Measurements from ENCODE around the gene PIGK. TPM values are rescaled to one million over a fixed set of nuclear protein-coding genes. Genes with fewer than 3 reads are reported as not detected.

PIGK gene
- total RNA-seq, 1 donor from 2014 or later = 10.8 TPM

DNA sequence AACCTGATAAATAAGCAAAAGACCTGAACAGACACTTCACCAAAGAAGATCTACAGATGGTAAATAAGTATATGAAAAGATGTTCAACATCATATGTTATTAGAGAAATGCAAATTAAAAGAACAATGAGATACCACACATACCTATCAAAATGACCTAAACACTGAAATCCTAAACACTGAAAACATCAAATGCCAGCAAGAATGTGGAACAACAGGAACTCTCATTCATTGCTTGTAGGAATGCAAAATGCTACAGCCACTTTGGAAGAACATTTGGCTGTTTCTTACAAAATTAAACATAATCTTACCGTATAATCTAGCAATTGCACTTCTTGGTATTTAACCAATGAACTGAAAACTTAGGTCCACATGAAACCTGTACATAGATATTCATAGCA, 14.9 kb upstream of the PIGK start:
- Mint-ChIP-seq H3K27me3 (peaks cover 9% of the 10 kb centered on the region), H3K27ac (no peak overlapping the region), H3K36me3 (ENCODE audit: low read depth) (no peaks in the 10 kb centered on the region), H3K4me3 (no peak overlapping the region), H3K4me1 (no peaks in the 10 kb centered on the region), H3K9me3 (peaks cover 9% of the 10 kb centered on the region)
- ChIA-PET POLR2A (no interaction called here), CTCF (no interaction called here)
- TF ChIP-seq, protein P1, sequence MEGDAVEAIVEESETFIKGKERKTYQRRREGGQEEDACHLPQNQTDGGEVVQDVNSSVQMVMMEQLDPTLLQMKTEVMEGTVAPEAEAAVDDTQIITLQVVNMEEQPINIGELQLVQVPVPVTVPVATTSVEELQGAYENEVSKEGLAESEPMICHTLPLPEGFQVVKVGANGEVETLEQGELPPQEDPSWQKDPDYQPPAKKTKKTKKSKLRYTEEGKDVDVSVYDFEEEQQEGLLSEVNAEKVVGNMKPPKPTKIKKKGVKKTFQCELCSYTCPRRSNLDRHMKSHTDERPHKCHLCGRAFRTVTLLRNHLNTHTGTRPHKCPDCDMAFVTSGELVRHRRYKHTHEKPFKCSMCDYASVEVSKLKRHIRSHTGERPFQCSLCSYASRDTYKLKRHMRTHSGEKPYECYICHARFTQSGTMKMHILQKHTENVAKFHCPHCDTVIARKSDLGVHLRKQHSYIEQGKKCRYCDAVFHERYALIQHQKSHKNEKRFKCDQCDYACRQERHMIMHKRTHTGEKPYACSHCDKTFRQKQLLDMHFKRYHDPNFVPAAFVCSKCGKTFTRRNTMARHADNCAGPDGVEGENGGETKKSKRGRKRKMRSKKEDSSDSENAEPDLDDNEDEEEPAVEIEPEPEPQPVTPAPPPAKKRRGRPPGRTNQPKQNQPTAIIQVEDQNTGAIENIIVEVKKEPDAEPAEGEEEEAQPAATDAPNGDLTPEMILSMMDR (IDR thresholded peaks at IDR 0.05) = no peak
- DNase-seq = no peak
- intact Hi-C loops (cut with micrococcal nuclease) = no loop called here
- ATAC-seq (ENCODE audit: low read depth) = no peak

DNA sequence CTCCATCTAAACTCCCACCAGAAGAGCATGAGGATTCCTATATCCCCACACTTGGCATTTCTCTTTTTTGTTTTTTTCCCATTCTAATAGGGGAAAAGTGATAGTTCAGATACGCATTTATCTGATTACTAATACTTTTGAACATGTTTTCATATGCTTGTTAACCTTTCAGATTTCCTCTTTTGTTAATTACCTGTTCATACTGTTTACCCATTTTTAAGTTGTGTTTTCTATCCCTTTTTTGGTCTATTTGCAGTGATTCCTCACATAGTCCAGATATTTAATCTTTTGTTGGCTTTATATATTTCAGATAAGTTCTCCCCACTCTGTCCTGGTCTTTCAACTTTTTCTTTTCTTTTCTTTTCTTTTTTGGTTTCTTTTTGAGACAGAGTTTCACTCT, 13.6 kb upstream of the PIGK start:
- ChIA-PET POLR2A (no interaction called here), CTCF (no interaction called here)
- no peak overlapping the region for H3K4me3 Mint-ChIP-seq
- no peaks in the 10 kb centered on the region for H3K36me3 Mint-ChIP-seq (ENCODE audit: low read depth)
- H3K27ac Mint-ChIP-seq = no peak overlapping the region
- DNase-seq (no peak), ATAC-seq (ENCODE audit: low read depth) (no peak)
- peaks cover 7% of the 10 kb centered on the region for H3K27me3 Mint-ChIP-seq
- TF ChIP-seq, protein P1 (IDR thresholded peaks at IDR 0.05) = no peak
- H3K9me3 Mint-ChIP-seq = peaks cover 9% of the 10 kb centered on the region
- intact Hi-C loops (cut with micrococcal nuclease) = no loop called here
- no peaks in the 10 kb centered on the region for H3K4me1 Mint-ChIP-seq

DNA sequence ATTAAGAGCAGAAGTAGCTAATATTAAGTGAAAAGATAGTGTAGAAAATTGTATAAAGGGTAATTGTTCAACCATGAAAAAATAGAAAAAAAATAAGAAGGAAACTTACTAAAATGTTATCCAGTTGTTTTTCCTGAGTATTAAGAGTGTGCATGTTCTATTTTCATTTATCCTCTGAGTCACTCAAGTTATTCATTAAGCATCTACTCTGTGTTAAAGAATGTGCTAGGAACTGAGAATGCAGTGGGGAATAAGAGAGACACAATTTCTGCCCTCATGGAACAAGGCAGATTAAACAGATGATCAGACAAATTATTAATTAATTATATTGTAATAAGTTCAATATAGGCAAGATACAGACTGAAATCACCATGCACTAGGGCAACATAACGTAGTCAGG, 10.8 kb upstream of the PIGK start:
- POLR2A ChIA-PET = no interaction called here
- CTCF ChIA-PET = no interaction called here
- Mint-ChIP-seq H3K27me3 (peaks cover 3% of the 10 kb centered on the region), H3K9me3 (peaks cover 5% of the 10 kb centered on the region), H3K4me1 (no peaks in the 10 kb centered on the region), H3K27ac (no peak overlapping the region), H3K4me3 (no peak overlapping the region), H3K36me3 (ENCODE audit: low read depth) (no peaks in the 10 kb centered on the region)
- TF ChIP-seq, protein P1 (IDR thresholded peaks at IDR 0.05) = no peak
- DNase-seq (no peak), ATAC-seq (ENCODE audit: low read depth) (no peak)
- intact Hi-C loops (cut with micrococcal nuclease) = no loop called here

DNA sequence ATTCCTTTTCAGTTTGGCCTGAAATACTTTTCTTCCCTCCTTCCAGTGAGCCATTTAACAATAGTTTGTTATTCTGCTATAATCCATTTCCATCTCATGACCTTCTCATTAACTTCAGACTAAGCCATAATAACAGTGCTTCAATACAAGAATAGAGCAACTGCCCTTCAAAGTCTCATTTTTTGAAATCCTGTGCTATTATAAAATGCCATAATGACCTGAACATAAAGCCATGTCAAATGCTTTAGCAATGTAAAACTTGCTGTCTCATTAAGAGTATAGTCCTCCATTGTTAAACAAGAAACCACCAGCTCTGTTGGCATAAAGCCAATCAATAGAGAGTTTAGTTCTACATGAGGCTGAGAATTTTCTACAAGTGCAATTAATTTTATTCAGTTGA, 9.6 kb upstream of the PIGK start:
- H3K4me1 Mint-ChIP-seq = no peaks in the 10 kb centered on the region
- intact Hi-C loops (cut with micrococcal nuclease) = no loop called here

DNA sequence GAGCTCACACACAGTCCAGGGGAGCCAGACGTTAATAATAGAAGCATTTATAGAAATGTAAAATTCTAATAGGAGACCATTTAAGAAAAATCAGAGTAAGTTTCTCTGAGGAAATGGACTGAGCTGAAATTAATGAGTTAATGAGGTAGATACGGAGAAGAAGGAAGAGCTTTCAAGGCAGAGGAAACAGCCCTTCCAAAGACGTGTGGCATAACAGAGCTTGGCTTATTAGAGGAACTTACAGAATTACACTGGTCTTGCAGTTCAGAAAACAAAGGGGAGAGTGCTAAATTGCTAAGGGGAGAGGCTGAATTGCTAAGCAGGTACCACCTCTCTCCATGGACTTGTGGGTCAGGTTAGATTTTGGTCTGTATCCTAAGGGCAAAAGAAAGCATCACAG, 8.2 kb upstream of the PIGK start:
- H3K36me3 Mint-ChIP-seq (ENCODE audit: low read depth) = no peaks in the 10 kb centered on the region
- no peak for ATAC-seq (ENCODE audit: low read depth)
- no peaks in the 10 kb centered on the region for H3K9me3 Mint-ChIP-seq
- intact Hi-C loops (cut with micrococcal nuclease) = no loop called here
- TF ChIP-seq, protein P1 (IDR thresholded peaks at IDR 0.05) = no peak
- POLR2A ChIA-PET = no interaction called here
- H3K4me1 Mint-ChIP-seq = no peaks in the 10 kb centered on the region
- peaks cover 3% of the 10 kb centered on the region for H3K27me3 Mint-ChIP-seq
- DNase-seq = no peak
- no peak overlapping the region for H3K27ac Mint-ChIP-seq
- H3K4me3 Mint-ChIP-seq = no peak overlapping the region
- CTCF ChIA-PET = no interaction called here

More for the DNA sequence above, 9.6 kb upstream of the PIGK start:
- ATAC-seq (ENCODE audit: low read depth) (no peak), DNase-seq (no peak)
- Mint-ChIP-seq H3K9me3 (peaks cover 5% of the 10 kb centered on the region), H3K36me3 (ENCODE audit: low read depth) (no peaks in the 10 kb centered on the region), H3K4me3 (no peak overlapping the region), H3K27ac (no peak overlapping the region), H3K27me3 (peaks cover 3% of the 10 kb centered on the region)
- CTCF ChIA-PET = no interaction called here
- TF ChIP-seq, protein P1 (IDR thresholded peaks at IDR 0.05) = no peak
- POLR2A ChIA-PET = no interaction called here

All from activated B cell treated with CpG ODN at 0.5 μM for 24 hours (primary cell).